Measurements from ENCODE around the gene TFCP2L1.
"Not testable (repeated sequence)": the region's sequence is repeated elsewhere in the genome, so short reads cannot be mapped to it uniquely, and the experiment has no call there.

Gene TFCP2L1

GRCh38 chr2:121284463-121285449, at the start of gene TFCP2L1:
TFCP2L1 (minus strand) TSS chr2:121285202; CDS start chr2:121285109, 93 bp downstream.
- DNase-seq (ENCODE audit: low read depth in 1 of 2, low spot score in 1 of 2), result no peak

GRCh38 chr2:121333834-121334558, 49.0 kb upstream of the TFCP2L1 start:
- no peak for DNase-seq (ENCODE audit: low read depth in 1 of 2, low spot score in 1 of 2)

- no peak for DNase-seq (ENCODE audit: low read depth in 1 of 2, low spot score in 1 of 2)
Observed at GRCh38 chr2:121333231-121333630, 48.2 kb upstream of the TFCP2L1 start.

- DNase-seq (ENCODE audit: low read depth in 1 of 2, low spot score in 1 of 2), result not testable (repeated sequence)
Observed at GRCh38 chr2:121331324-121331723, 46.3 kb upstream of the TFCP2L1 start.

GRCh38 chr2:121330921-121331320, 45.9 kb upstream of the TFCP2L1 start:
- DNase-seq (ENCODE audit: low read depth in 1 of 2, low spot score in 1 of 2), result no peak

GRCh38 chr2:121329786-121330185, 44.8 kb upstream of the TFCP2L1 start:
- DNase-seq (ENCODE audit: low read depth in 1 of 2, low spot score in 1 of 2), result no peak

- no peak for DNase-seq (ENCODE audit: low read depth in 1 of 2, low spot score in 1 of 2)
Observed at GRCh38 chr2:121326628-121327027, 41.6 kb upstream of the TFCP2L1 start.

- no peak for DNase-seq (ENCODE audit: low read depth in 1 of 2, low spot score in 1 of 2)
Observed at GRCh38 chr2:121324601-121325000, 39.6 kb upstream of the TFCP2L1 start.

- no peak for DNase-seq (ENCODE audit: low read depth in 1 of 2, low spot score in 1 of 2)
Observed at GRCh38 chr2:121321476-121321875, 36.5 kb upstream of the TFCP2L1 start.

- no peak for DNase-seq (ENCODE audit: low read depth in 1 of 2, low spot score in 1 of 2)
Observed at GRCh38 chr2:121319941-121320340, 34.9 kb upstream of the TFCP2L1 start.

GRCh38 chr2:121316986-121317385, 32.0 kb upstream of the TFCP2L1 start:
- no peak for DNase-seq (ENCODE audit: low read depth in 1 of 2, low spot score in 1 of 2)

GRCh38 chr2:121313701-121314100, 28.7 kb upstream of the TFCP2L1 start:
- DNase-seq (ENCODE audit: low read depth in 1 of 2, low spot score in 1 of 2), result not testable (repeated sequence)

GRCh38 chr2:121309801-121310200, 24.8 kb upstream of the TFCP2L1 start:
- DNase-seq (ENCODE audit: low read depth in 1 of 2, low spot score in 1 of 2), result no peak

GRCh38 chr2:121309323-121309722, 24.3 kb upstream of the TFCP2L1 start:
- no peak for DNase-seq (ENCODE audit: low read depth in 1 of 2, low spot score in 1 of 2)

- DNase-seq (ENCODE audit: low read depth in 1 of 2, low spot score in 1 of 2), result no peak
Observed at GRCh38 chr2:121307048-121307447, 22.0 kb upstream of the TFCP2L1 start.

GRCh38 chr2:121304941-121305340, 19.9 kb upstream of the TFCP2L1 start:
- DNase-seq (ENCODE audit: low read depth in 1 of 2, low spot score in 1 of 2), result no peak

- no peak for DNase-seq (ENCODE audit: low read depth in 1 of 2, low spot score in 1 of 2)
Observed at GRCh38 chr2:121303531-121304263, 18.7 kb upstream of the TFCP2L1 start.

- not testable (repeated sequence) for DNase-seq (ENCODE audit: low read depth in 1 of 2, low spot score in 1 of 2)
Observed at GRCh38 chr2:121301190-121301589, 16.2 kb upstream of the TFCP2L1 start.

GRCh38 chr2:121298476-121298875, 13.5 kb upstream of the TFCP2L1 start:
- DNase-seq (ENCODE audit: low read depth in 1 of 2, low spot score in 1 of 2), result no peak

GRCh38 chr2:121297866-121298265, 12.9 kb upstream of the TFCP2L1 start:
- DNase-seq (ENCODE audit: low read depth in 1 of 2, low spot score in 1 of 2), result not testable (repeated sequence)

- DNase-seq (ENCODE audit: low read depth in 1 of 2, low spot score in 1 of 2), result no peak
Observed at GRCh38 chr2:121297217-121297830, 12.3 kb upstream of the TFCP2L1 start.
